SK-N-MC (cell line): ENCODE data around the gene ATP1A1.

Experiments used
- DNase-seq: peaks from one replicate; pipeline ENCODE4 v3.0.0-alpha.2; 2011; ENCODE audit warnings: low read depth, low spot score
- H3K27ac ChIP-seq: fragments of 200-600 bp; sonication (generic); 2 replicates; pipeline ENCODE4 v1.5.1; 2016; ENCODE audit warnings: mixed run types
- H3K36me3 ChIP-seq: fragments of 200-600 bp; sonication (generic); 2 replicates; pipeline ENCODE4 v1.6.1; 2017; ENCODE audit warnings: antibody characterized with exemption, low read length, mixed read lengths; ENCODE audit not compliant: insufficient read depth
- H3K4me3 ChIP-seq: fragments of 200-600 bp; sonication (generic); 2 replicates; pipeline ENCODE4 v1.5.1; 2016
- H3K9ac ChIP-seq: fragments of 200-600 bp; sonication (generic); 2 replicates; pipeline ENCODE4 v1.8.0; 2017; ENCODE audit warnings: mixed run types, mixed read lengths; ENCODE audit not compliant: insufficient read length
- H3K9me3 ChIP-seq: fragments of 200-600 bp; sonication (generic); 2 replicates; pipeline ENCODE4 v1.6.1; 2017; ENCODE audit warnings: low read depth, mild to moderate bottlenecking, antibody characterized with exemption, low read length, moderate library complexity, mixed read lengths
- EZH2 ChIP-seq: fragments of 200-600 bp; sonication (generic); IDR thresholded peaks from one replicate; pipeline ENCODE4 v1.6.1; 2017; ENCODE audit warnings: antibody characterized with exemption
- FOXP2 ChIP-seq: optimal IDR thresholded peaks from 2 replicates; pipeline ENCODE3; 2011; ENCODE audit warnings: mild to moderate bottlenecking, moderate library complexity; ENCODE audit not compliant: insufficient read depth; ENCODE audit errors: extremely low read length, control extremely low read depth
- POLR2AphosphoS5 ChIP-seq: IDR thresholded peaks from 2 replicates; pipeline ENCODE4 v1.6.1; 2012; ENCODE audit warnings: mild to moderate bottlenecking, low read depth, low read length, borderline replicate concordance

ATP1A1 gene

DNA sequence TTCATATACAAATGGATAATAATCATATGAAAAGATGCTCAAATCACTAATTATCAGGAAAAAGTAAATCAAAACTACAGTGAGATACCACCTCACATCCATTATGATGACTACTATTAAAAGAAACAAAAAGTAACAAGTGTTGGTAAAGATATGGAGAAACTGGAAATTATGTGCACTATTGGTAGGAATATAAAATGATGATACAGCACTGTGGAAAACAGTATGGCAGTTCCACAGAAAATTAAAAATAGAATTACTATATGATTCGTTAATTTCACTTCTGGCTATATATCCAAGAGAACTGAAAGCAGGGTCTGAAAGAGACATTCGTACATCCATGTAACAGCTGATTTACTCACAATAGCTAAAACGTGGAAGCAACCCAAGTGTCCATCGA is 21.1 kb upstream of the ATP1A1 start:
- H3K4me3 ChIP-seq: no peak overlapping the region
- no peak for DNase-seq
- H3K27ac ChIP-seq: peak overlapping the region; percentile 97
- H3K9ac ChIP-seq: no peak overlapping the region
- TF ChIP-seq FOXP2 (no peak), POLR2AphosphoS5 (no peak), EZH2 (no peak)
- peaks cover 7% of the 10 kb centered on the region; the same call in 1 of the 2 replicates for H3K9me3 ChIP-seq
- peaks cover 11% of the 10 kb centered on the region; the same call in 1 of the 2 replicates for H3K36me3 ChIP-seq

DNA sequence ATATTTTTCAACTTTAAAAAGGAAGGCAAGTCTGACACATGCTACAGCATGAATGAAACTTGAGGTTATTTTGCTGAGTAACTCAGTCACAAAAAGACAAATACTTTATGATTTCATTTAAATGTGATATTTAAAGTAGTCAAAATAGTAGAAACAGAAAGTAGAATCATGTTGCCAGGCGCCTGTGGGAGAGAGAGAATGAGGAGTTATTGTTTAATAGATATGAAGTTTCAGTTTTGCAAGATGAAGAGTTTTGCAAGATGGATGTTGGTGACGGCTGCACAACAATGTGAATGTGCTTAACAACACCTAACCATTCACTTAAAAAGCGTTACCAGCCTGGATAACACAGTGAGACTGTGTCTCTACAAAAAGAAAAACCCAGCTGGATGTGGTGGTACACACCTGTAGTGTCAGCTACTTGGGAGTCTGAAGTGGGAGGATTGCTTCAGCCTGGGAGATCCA is 20.7 kb upstream of the ATP1A1 start:
- Histone ChIP-seq H3K9ac (no peak overlapping the region), H3K36me3 (peaks cover 11% of the 10 kb centered on the region; the same call in 1 of the 2 replicates), H3K9me3 (peaks cover 7% of the 10 kb centered on the region; the same call in 1 of the 2 replicates), H3K27ac (peak overlapping the region; percentile 97), H3K4me3 (no peak overlapping the region)
- TF ChIP-seq FOXP2: no peak
- TF ChIP-seq EZH2: no peak
- no peak for TF ChIP-seq POLR2AphosphoS5
- no peak for DNase-seq

DNA sequence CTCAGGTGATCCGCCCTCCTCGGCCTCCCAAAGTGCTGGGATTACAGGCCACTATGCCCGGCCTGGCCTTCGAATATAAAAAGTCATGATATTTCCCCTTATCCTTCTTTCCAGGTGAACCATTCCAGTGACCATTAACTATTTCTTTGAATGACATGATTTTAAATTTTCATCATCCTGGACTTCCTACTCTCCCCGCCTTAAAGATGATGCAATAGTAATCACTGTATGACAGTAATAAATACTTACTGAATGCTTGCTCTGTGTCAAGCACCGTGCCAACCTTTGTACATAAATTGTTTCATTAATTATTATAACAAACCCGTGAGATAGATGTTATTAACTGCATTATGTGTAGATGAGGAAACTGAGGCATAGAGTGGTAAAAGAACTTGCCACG is 19.9 kb upstream of the ATP1A1 start:
- Histone ChIP-seq H3K36me3 (peaks cover 11% of the 10 kb centered on the region; the same call in 1 of the 2 replicates), H3K27ac (peak overlapping the region; percentile 65), H3K9ac (no peak overlapping the region), H3K4me3 (no peak overlapping the region), H3K9me3 (peaks cover 7% of the 10 kb centered on the region; the same call in 1 of the 2 replicates)
- TF ChIP-seq EZH2 (no peak), POLR2AphosphoS5 (no peak), FOXP2 (no peak)
- DNase-seq: no peak

DNA sequence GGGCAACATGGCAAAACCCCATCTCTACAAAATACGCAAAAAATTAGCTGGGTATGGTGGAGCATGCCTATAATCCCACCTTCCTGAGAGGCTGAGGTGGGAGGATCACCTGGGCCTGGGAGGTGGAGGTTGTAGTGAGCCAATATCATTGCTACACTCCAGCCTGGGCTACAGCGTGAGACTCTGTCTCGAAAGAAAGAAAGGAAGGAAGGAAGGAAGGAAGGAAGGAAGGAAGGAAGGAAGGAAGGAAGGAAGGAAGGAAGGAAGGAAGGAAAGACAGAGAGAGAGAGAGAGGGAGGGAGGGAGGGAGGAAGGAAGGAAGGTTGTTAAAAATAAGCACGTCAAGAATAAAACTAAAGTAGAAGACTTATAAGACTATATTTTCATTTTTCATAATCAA is 17.0 kb upstream of the ATP1A1 start:
- H3K9me3 ChIP-seq: peaks cover 3% of the 10 kb centered on the region; the same call in 1 of the 2 replicates
- peak overlapping the region; percentile 84 for H3K9ac ChIP-seq
- H3K36me3 ChIP-seq: peaks cover 4% of the 10 kb centered on the region; the same call in 1 of the 2 replicates
- DNase-seq: peak; percentile 66
- TF ChIP-seq EZH2: no peak
- peak; percentile 55; the same call in 1 of the 2 replicates for TF ChIP-seq POLR2AphosphoS5
- TF ChIP-seq FOXP2: no peak
- peak overlapping the region; percentile 100 for H3K27ac ChIP-seq
- peak overlapping the region; percentile 64; the same call in 1 of the 2 replicates for H3K4me3 ChIP-seq

DNA sequence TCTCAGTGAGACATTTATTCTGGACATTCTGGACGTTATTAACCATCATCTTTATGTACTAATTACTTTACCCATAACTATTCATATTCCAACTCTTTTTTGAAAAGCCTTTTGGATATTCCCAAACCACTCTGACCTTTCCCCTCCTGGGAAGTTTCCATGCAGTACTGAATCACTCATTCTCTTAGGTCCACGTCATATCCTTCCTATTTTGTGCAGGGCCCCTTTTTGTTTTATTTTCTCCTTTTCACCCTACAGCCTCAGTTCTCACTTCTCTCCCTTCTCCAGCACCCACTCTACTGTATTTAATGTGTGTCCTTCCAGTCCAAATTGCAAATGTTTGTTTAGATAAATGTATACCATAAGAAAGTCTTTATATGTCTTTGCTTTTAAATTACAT is 16.4 kb upstream of the ATP1A1 start:
- TF ChIP-seq POLR2AphosphoS5 (no peak; the same call in 1 of the 2 replicates), EZH2 (no peak), FOXP2 (no peak)
- Histone ChIP-seq H3K36me3 (no peaks in the 10 kb centered on the region), H3K9me3 (no peaks in the 10 kb centered on the region), H3K4me3 (peak overlapping the region; percentile 64), H3K9ac (peak overlapping the region; percentile 84), H3K27ac (peak overlapping the region; percentile 100)
- no peak for DNase-seq

DNA sequence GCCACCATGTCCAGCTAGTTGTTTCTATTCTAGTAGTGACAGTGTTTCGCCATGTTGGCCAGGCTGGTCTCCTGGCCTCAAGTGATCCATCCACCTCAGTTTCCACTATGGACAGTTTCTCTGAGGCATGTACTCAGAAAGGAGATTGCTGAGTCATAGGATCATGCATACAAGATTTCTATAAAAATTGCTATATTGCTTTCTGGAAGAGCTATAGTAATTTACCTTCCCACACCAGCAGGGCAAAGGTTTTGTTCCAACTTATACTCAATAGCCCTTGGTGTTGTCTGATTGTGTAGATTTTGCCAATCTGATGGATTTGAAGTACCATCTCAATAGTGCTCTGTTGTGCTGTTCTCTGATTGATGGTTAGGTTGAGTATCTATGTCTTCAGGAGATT is 15.6 kb upstream of the ATP1A1 start:
- H3K4me3 ChIP-seq: peak overlapping the region; percentile 64
- no peaks in the 10 kb centered on the region for H3K36me3 ChIP-seq
- H3K9ac ChIP-seq: peak overlapping the region; percentile 84
- no peak for DNase-seq
- no peak for TF ChIP-seq EZH2
- no peak for TF ChIP-seq FOXP2
- TF ChIP-seq POLR2AphosphoS5: no peak
- no peaks in the 10 kb centered on the region for H3K9me3 ChIP-seq
- H3K27ac ChIP-seq: peak overlapping the region; percentile 100

DNA sequence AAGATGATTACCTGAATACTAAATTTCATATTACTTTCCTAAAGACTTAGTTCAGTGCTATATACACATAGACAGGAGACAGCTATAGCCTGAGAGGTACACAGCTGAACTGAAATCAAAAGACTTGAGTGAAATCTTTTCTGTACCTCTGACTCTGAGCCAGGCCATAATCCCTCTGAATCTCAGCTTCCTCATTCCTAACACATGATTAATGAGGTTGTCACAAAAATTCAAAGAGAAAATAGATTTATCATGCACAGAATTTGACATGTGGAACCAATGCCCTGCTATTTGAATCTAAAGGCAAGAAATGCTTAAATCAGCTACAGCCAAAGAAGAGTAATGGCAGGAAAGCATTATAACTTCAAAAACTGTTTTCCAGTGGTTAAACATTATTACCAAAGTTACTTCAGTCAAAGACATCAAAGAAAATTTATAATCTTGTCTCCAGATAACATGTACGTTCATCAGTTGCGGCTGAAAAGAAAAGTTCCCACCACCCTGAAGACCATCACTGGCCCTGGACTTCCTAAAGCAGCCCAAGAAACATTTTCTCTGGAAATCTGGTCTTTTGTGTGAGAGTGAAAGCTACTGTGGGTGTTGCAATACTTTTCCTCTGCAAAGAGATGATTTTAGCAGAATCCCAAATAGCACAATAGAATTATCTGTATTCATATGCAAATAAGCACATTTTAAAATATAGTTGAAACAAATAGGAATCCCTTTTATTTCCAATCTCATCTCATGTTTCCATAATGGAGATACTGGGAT is 13.8 kb upstream of the ATP1A1 start:
- H3K9ac ChIP-seq: peak overlapping the region; percentile 54
- no peaks in the 10 kb centered on the region for H3K9me3 ChIP-seq
- peak overlapping the region; percentile 55 for H3K4me3 ChIP-seq
- peak overlapping the region; percentile 100 for H3K27ac ChIP-seq
- DNase-seq: peak; percentile 70
- H3K36me3 ChIP-seq: no peaks in the 10 kb centered on the region
- TF ChIP-seq POLR2AphosphoS5 (no peak), EZH2 (no peak), FOXP2 (no peak)

DNA sequence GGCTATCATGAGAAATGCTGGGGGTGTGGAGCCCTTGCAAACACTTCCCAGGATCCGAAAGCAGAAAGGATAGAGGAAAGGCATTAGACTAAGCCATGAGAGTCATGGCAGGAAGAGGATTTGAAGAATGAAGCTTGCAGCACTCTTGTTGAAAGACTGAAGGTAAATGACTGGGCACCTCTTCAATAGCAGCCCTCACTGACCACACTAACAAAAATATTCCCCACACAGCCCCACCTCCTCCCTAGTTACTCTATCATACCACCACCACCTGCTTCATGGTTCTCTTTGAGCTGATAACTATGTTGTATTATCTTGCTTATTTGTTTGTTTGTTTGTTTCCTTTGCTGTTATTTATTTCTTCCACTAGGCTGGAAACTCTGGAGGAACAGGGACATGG is 13.2 kb upstream of the ATP1A1 start:
- Histone ChIP-seq H3K27ac (peak overlapping the region; percentile 100), H3K9ac (peak overlapping the region; percentile 54), H3K36me3 (no peaks in the 10 kb centered on the region), H3K4me3 (peak overlapping the region; percentile 55), H3K9me3 (no peaks in the 10 kb centered on the region)
- TF ChIP-seq FOXP2 (no peak), POLR2AphosphoS5 (no peak), EZH2 (no peak)
- DNase-seq: no peak
